GM18907 (cell line): ENCODE data around the gene NUDT15.

Source experiments
- ATAC-seq: cut with Tn5 transposase; IDR thresholded peaks from one replicate; pipeline ENCODE4 v1.9.1; 2021; ENCODE audit warnings: mild to moderate bottlenecking, moderate library complexity; ENCODE audit not compliant: unreplicated experiment

NUDT15 gene

GRCh38 chr13:48096670-48097069 lies 59.1 kb downstream of the NUDT15 start:
- ATAC-seq, result no peak
